GM12872 (cell line): ENCODE data around the gene AQP9.

Experiments used
- CTCF ChIP-seq: IDR thresholded peaks from 3 replicates; pipeline ENCODE4 v1.5.1; 2011; ENCODE audit warnings: low read depth, mild to moderate bottlenecking, low read length, moderate library complexity; ENCODE audit not compliant: insufficient read depth

AQP9 gene

DNA sequence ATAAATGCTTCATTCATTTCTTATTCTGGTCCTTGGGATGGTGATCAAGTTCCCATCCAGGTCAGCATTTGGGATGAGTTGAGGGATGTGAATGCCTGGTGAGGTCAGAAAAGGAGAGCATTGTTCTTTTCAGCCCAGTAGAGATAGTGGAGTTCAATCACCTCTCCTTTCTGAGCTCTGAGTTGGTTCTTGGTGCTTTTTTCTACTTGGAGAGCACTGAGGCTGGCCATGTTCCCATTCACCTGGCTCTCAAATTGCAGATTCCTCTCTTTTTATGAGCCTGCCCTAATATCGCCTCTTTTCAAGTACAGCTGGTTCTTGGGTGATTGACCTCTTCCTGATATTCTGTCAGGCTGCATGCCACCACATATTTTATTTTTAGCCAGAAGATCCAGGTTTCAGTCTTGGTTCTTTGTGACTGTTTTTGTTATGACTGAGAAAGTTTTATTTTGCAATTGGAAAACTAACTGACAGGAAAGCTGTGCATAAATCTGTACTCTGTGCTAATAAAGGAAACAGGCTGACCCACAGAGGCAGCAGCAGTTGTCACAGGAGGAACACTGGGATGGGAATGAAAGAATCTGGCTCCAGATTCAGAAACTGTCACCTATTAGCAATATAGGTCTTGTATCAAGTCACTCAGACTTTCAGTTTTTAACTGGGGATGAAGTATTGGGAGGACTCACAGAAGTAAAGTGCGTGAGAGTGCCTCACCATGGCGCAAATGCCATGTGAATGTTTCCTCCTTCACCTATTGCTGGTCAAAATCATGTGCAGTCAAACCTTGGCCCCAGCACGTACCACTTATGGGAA is 10.7 kb downstream of the AQP9 start:
- no peak for TF ChIP-seq CTCF

DNA sequence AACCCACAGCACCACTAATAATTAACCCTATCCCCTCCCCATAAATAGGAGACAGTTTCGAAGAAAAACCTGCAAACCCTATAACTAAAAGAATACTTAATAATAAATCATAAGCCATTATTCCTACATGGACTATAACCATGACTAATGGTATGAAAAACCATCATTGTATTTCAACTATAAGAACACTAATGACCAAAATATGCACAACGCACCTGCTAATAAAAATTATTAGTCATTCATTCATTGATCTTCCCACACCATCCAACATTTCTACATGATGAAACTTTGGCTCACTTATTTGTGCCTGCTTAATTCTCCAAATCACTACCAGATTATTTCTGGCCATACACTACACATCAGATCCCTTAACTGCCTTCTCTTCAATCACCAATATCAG is 16.6 kb downstream of the AQP9 start:
- TF ChIP-seq CTCF = no peak

DNA sequence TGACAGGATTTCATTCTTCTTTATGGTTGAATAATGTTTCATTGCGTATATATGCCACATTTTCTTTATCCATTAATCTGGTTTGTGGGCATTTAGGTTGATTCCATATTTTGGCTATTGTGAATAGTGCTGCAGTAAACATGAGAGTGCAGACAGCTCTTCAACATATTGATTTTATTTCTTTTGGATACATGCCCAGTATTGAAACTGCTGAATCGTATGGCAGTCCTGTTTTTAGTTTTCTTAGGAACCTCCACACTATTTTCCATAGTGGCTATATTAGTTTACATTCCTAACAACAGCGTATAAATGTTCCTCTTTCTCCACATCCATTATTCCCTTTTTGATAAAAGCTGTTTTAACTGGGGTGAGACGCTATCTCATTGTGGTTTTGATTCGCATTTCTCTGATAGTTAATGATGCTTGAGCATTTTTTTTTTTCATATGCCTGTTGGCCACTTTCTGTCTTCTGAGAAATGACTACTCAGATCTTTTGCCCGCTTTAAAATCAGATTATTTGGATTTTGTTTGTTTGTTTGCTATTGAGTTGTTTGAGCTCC is 21.7 kb downstream of the AQP9 start:
- no peak for TF ChIP-seq CTCF

GRCh38 chr15:58161436-58161930 is 23.3 kb downstream of the AQP9 start:
- TF ChIP-seq CTCF = no peak

- TF ChIP-seq CTCF = no peak
Measured at GRCh38 chr15:58163985-58164384, 25.8 kb downstream of the AQP9 start.

DNA sequence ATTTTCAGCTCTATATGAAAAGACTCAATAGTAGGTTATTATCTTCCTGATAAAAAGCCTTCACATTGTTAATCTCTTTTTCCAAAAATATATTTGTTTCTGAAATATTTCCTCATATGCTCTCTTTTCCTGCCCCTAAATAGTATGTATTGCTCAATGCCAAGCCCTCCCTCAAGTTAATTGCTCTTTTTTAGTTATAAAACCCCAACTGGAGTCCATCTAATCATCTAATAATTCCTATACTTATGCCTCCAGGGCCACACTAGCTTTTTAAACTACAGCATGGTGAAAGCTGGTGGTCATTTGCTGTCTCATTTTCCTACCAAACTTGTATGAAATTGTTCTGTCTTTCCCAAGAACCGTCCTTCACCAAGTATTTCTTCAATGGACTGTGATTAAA is 26.7 kb downstream of the AQP9 start:
- no peak for TF ChIP-seq CTCF

DNA sequence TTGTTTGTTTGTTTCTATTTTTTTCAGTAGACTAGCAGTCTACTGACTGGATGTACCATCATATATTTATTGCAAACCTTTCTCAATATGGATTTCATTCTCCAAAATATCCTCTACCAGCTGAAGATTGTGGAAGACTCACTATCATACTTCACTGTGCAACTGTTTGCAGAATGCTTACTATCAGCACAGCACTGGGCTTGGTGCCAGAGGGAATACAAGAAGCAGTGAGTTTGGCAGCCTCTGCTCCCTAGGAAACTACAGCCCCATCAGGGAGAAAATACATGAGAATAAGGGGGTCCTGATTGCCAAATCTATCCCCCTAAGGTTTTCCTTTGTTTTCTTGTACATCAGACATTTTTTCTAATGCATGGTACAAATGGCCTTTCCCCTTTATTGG is 27.5 kb downstream of the AQP9 start:
- TF ChIP-seq CTCF = no peak
